Measurements from ENCODE around the gene OLFM1.

- no peak for TF ChIP-seq CTCF (conservative IDR thresholded peaks at IDR 0.05)
- no peak for TF ChIP-seq EZH2 (IDR thresholded peaks at IDR 0.05; ENCODE audit: low read depth)
Measured at GRCh38 chr9:135147938-135148337, 60.5 kb downstream of the OLFM1 start.

Data from PC-9 (cell line).